ENCODE data around the gene RNF138. TPM values are rescaled to one million over a fixed set of nuclear protein-coding genes. Genes with fewer than 3 reads are reported as not detected.

The RNF138 gene
- total and polyA plus RNA-seq, 11 donors, result 2.9 to 16.1 (median 9.0) TPM

DNA sequence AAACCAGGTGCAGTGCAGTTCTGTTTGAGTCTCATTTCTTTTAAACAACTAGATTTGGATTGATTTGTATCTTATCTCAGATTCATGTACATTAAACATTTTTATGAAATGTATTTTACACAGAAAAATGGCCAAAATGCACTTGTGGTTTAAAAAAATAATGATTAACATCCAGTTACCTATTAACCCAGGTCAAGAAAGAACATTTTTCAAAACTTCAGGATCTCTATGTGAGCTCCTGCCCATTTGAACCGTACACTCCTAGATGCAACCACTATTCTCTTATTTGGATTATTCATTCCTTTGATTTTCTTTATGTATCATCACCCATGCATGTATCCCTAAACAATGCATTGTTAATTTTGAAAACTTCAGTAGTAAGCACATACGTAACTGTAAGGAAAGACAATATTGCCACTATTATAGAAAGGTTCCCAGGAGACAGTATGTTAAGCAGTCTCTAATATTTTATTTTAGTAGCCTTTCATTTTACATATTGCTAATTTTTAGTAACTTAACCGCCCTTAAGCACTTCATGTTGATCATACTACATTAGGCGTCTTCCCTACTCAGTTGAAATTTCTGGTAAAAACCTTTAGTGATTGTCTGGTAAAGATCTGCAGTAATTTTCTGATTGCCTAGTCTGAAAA lies 22.7 kb downstream of the RNF138 start:
- H3K4me3 ChIP-seq, result no peak overlapping the region
- WGBS, 4 donors, result 93 to 97% (median 95%) methylated on average over 4 of the region's 4 CpGs
- H3K27ac ChIP-seq, result no peak overlapping the region
- ATAC-seq (no peak), DNase-seq (no peak)
- intact Hi-C loops (cut with DNase I), result no loop called here
- peaks cover 0 to 76% (median 61%) of the 10 kb centered on the region in 9 donors for H3K36me3 ChIP-seq
- no peaks in the 10 kb centered on the region for H3K27me3 ChIP-seq
- TF ChIP-seq, protein P1, sequence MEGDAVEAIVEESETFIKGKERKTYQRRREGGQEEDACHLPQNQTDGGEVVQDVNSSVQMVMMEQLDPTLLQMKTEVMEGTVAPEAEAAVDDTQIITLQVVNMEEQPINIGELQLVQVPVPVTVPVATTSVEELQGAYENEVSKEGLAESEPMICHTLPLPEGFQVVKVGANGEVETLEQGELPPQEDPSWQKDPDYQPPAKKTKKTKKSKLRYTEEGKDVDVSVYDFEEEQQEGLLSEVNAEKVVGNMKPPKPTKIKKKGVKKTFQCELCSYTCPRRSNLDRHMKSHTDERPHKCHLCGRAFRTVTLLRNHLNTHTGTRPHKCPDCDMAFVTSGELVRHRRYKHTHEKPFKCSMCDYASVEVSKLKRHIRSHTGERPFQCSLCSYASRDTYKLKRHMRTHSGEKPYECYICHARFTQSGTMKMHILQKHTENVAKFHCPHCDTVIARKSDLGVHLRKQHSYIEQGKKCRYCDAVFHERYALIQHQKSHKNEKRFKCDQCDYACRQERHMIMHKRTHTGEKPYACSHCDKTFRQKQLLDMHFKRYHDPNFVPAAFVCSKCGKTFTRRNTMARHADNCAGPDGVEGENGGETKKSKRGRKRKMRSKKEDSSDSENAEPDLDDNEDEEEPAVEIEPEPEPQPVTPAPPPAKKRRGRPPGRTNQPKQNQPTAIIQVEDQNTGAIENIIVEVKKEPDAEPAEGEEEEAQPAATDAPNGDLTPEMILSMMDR (IDR thresholded peaks at IDR 0.05), result no peak
- TF ChIP-seq POLR2A (IDR thresholded peaks at IDR 0.05), result no peak
- H3K4me1 ChIP-seq, result peaks cover 0 to 7% (median 0%) of the 10 kb centered on the region in 12 donors
- H3K9me3 ChIP-seq, result no peaks in the 10 kb centered on the region

DNA sequence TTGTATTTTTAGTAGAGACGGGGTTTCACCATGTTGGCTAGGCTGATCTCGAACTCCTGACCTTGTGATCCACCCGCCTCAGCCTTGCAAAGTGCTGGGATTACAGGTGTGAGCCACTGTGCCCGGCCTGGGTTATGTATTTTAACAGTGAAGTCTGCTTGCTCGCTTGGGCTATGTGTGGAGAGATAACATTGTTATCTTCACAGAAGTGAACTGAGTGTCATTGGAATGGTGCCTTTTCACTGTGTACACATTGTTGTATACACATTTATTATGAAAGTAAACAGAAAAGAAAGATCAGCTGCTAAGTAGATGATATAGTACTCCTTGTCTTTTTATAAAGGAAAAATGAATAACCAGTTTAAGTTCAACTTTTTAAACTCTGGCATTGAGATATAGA lies 30.4 kb downstream of the RNF138 start:
- no peak overlapping the region for H3K27ac ChIP-seq
- no peaks in the 10 kb centered on the region for H3K9me3 ChIP-seq
- no peak for DNase-seq
- intact Hi-C loops (cut with DNase I), result no loop called here
- peaks cover 0 to 85% (median 62%) of the 10 kb centered on the region in 9 donors for H3K36me3 ChIP-seq
- no peak for ATAC-seq
- TF ChIP-seq, protein P1 (IDR thresholded peaks at IDR 0.05), result no peak
- TF ChIP-seq POLR2A (IDR thresholded peaks at IDR 0.05), result no peak
- H3K4me3 ChIP-seq, result no peak overlapping the region
- H3K27me3 ChIP-seq, result no peaks in the 10 kb centered on the region
- H3K4me1 ChIP-seq, result no peaks in the 10 kb centered on the region
- 82 to 92% (median 86%) methylated on average over 5 of the region's 5 CpGs for WGBS, 4 donors

DNA sequence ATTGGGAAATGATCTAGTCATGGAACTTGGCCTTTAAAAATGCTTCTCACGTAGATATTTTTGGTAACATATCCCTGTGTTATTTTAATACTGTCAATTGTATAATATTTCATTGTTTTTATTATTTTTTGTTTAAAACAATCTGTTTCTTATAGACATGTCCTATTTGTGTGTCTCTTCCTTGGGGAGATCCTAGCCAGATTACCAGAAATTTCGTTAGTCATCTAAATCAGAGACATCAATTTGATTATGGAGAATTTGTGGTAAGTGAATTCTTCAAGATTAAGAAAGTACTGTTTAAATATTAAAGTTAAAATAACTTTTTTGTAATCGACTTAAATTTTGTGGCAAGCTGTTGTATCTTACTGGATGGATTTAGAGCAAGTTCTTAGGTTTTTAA lies 34.9 kb downstream of the RNF138 start:
- ATAC-seq (no peak), DNase-seq (no peak)
- Histone ChIP-seq H3K27me3 (no peaks in the 10 kb centered on the region), H3K4me3 (no peak overlapping the region), H3K27ac (no peak overlapping the region), H3K36me3 (peaks cover 0 to 96% (median 84%) of the 10 kb centered on the region in 9 donors), H3K9me3 (no peaks in the 10 kb centered on the region), H3K4me1 (no peaks in the 10 kb centered on the region)
- WGBS, 4 donors, result 94 to 97% (median 97%) methylated on average over 3 of the region's 3 CpGs
- TF ChIP-seq POLR2A (IDR thresholded peaks at IDR 0.05), result no peak
- TF ChIP-seq, protein P1 (IDR thresholded peaks at IDR 0.05), result no peak
- intact Hi-C loops (cut with DNase I), result no loop called here

DNA sequence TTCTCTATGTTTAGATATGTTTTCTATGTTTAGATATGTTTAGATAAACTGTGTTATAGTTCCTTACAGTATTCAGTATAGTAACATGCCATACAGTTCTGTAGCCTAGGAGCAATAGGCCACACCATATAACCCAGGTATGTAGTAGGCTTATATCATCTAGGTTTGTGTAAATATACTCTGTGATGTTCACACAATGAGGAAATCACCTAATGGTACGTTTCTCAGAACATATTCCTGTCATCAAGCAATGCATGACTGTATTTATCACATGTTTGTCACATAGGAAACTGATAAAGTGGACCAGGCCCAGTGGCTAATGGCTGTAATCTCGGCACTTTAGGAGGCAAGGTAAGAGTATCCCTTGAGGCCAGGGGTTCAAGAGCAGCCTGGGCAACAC lies 44.0 kb downstream of the RNF138 start:
- no peaks in the 10 kb centered on the region for H3K9me3 ChIP-seq
- no peak overlapping the region for H3K4me3 ChIP-seq
- DNase-seq (no peak), ATAC-seq (no peak)
- no peaks in the 10 kb centered on the region for H3K4me1 ChIP-seq
- no peaks in the 10 kb centered on the region for H3K27me3 ChIP-seq
- intact Hi-C loops (cut with DNase I), result no loop called here
- H3K27ac ChIP-seq, result no peak overlapping the region
- H3K36me3 ChIP-seq, result peaks cover 0 to 18% (median 15%) of the 10 kb centered on the region in 9 donors
- 72 to 90% (median 76%) methylated on average over 2 of the region's 2 CpGs for WGBS, 4 donors
- TF ChIP-seq POLR2A (IDR thresholded peaks at IDR 0.05), result no peak
- TF ChIP-seq, protein P1 (IDR thresholded peaks at IDR 0.05), result no peak

All from heart left ventricle (tissue), 16 donors.